ENCODE data around the gene TBC1D5. TPM values are rescaled to one million over a fixed set of nuclear protein-coding genes. Genes with fewer than 3 reads are reported as not detected.

TBC1D5 gene
- total RNA-seq, 1 experiment from 2014 or later = 30.4 TPM

DNA sequence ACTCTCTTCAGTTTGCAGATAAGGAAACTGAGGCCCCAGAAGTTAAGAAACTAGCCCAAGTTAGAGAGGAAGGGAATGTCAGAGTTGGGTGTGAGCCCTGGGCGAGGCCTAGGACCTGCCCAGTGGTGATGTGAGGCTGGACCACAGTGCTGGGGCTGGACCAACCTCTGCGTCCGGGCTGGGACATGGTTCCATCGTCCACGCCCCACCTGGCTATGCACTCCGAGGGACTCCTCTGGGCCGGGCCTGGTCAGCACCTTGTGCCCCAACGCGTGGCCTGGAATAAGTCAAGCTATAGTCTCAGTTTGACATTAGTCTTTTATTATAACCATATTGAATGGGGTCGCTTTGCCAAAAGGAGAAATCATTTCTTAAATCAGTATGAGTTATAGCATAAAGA is 585.6 kb downstream of the TBC1D5 start:
- ATAC-seq (no peak), DNase-seq (ENCODE audit: low read depth, low spot score) (no peak)
- H3K27ac ChIP-seq (ENCODE audit: low read length) = no peak overlapping the region
- BruUV-seq (replicated peaks) = no TSS peak
- H3K36me3 ChIP-seq (ENCODE audit: control insufficient read depth, insufficient read depth, low read length) = no peaks in the 10 kb centered on the region
- in situ Hi-C loops (cut with HindIII; ENCODE audit: low pct_unique_long_range_greater_than_20kb, low sequenced_read_pairs) (no loop called here), intact Hi-C loops (cut with micrococcal nuclease; ENCODE audit: unreplicated experiment) (no loop called here)
- no peak overlapping the region for H3K4me3 ChIP-seq (ENCODE audit: low read depth in 2 of 2, low read length in 2 of 2)
- H3K9me3 ChIP-seq (ENCODE audit: control insufficient read depth, insufficient read depth, low read depth, low read length) = no peaks in the 10 kb centered on the region
- TF ChIP-seq, protein P1, sequence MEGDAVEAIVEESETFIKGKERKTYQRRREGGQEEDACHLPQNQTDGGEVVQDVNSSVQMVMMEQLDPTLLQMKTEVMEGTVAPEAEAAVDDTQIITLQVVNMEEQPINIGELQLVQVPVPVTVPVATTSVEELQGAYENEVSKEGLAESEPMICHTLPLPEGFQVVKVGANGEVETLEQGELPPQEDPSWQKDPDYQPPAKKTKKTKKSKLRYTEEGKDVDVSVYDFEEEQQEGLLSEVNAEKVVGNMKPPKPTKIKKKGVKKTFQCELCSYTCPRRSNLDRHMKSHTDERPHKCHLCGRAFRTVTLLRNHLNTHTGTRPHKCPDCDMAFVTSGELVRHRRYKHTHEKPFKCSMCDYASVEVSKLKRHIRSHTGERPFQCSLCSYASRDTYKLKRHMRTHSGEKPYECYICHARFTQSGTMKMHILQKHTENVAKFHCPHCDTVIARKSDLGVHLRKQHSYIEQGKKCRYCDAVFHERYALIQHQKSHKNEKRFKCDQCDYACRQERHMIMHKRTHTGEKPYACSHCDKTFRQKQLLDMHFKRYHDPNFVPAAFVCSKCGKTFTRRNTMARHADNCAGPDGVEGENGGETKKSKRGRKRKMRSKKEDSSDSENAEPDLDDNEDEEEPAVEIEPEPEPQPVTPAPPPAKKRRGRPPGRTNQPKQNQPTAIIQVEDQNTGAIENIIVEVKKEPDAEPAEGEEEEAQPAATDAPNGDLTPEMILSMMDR (IDR thresholded peaks at IDR 0.05) = no peak
- no peak for TF ChIP-seq SIN3A (IDR thresholded peaks at IDR 0.05; ENCODE audit: borderline replicate concordance, insufficient read depth, low read depth, low read length)
- no peak for TF ChIP-seq POLR2AphosphoS5 (IDR thresholded peaks at IDR 0.05; ENCODE audit: low read depth, low read length)
- TF ChIP-seq TCF7L2 (IDR thresholded peaks at IDR 0.05; ENCODE audit: low read depth, low read length) = no peak
- TF ChIP-seq, protein P2, sequence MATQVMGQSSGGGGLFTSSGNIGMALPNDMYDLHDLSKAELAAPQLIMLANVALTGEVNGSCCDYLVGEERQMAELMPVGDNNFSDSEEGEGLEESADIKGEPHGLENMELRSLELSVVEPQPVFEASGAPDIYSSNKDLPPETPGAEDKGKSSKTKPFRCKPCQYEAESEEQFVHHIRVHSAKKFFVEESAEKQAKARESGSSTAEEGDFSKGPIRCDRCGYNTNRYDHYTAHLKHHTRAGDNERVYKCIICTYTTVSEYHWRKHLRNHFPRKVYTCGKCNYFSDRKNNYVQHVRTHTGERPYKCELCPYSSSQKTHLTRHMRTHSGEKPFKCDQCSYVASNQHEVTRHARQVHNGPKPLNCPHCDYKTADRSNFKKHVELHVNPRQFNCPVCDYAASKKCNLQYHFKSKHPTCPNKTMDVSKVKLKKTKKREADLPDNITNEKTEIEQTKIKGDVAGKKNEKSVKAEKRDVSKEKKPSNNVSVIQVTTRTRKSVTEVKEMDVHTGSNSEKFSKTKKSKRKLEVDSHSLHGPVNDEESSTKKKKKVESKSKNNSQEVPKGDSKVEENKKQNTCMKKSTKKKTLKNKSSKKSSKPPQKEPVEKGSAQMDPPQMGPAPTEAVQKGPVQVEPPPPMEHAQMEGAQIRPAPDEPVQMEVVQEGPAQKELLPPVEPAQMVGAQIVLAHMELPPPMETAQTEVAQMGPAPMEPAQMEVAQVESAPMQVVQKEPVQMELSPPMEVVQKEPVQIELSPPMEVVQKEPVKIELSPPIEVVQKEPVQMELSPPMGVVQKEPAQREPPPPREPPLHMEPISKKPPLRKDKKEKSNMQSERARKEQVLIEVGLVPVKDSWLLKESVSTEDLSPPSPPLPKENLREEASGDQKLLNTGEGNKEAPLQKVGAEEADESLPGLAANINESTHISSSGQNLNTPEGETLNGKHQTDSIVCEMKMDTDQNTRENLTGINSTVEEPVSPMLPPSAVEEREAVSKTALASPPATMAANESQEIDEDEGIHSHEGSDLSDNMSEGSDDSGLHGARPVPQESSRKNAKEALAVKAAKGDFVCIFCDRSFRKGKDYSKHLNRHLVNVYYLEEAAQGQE (IDR thresholded peaks at IDR 0.05; ENCODE audit: insufficient read depth in 1 of 2, low read depth in 2 of 2, low read length in 1 of 2) = no peak
- H3K4me1 ChIP-seq (ENCODE audit: control insufficient read depth, insufficient read depth, low read length) = no peaks in the 10 kb centered on the region
- H3K27me3 ChIP-seq (ENCODE audit: control insufficient read depth, insufficient read depth, low read length) = no peaks in the 10 kb centered on the region
- ChIA-PET POLR2A (no interaction called here), CTCF (no interaction called here)

DNA sequence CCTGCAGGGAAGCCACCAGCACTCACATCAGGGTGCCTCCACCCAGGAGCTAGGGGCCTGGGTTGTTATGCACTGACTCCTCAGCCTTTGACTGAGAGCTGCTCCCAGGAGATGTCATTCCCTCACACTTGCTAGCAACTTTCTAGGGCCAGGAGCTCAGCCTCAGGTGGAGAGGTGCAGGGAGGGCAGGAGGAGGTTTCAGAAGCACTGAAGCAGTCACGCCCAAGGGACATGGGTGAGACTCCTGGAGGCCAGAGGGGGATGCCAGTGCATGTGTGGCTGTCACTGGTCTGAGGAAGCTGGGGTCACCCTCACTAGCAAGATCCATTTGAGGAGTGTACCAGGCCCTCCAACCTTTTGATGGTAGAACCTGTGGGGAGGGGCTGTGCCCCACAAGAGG is 586.5 kb downstream of the TBC1D5 start:
- no peak overlapping the region for H3K4me3 ChIP-seq (ENCODE audit: low read depth in 2 of 2, low read length in 2 of 2)
- CTCF ChIA-PET = no interaction called here
- in situ Hi-C loops (cut with HindIII; ENCODE audit: low pct_unique_long_range_greater_than_20kb, low sequenced_read_pairs) = no loop called here
- H3K4me1 ChIP-seq (ENCODE audit: control insufficient read depth, insufficient read depth, low read length) = no peaks in the 10 kb centered on the region
- BruUV-seq (replicated peaks) = no TSS peak
- H3K27ac ChIP-seq (ENCODE audit: low read length) = no peak overlapping the region
- H3K9me3 ChIP-seq (ENCODE audit: control insufficient read depth, insufficient read depth, low read depth, low read length) = no peaks in the 10 kb centered on the region
- DNase-seq (ENCODE audit: low read depth, low spot score) = no peak
- POLR2A ChIA-PET = no interaction called here
- no peaks in the 10 kb centered on the region for H3K36me3 ChIP-seq (ENCODE audit: control insufficient read depth, insufficient read depth, low read length)
- TF ChIP-seq, protein P1 (IDR thresholded peaks at IDR 0.05) = no peak
- no peak for TF ChIP-seq TCF7L2 (IDR thresholded peaks at IDR 0.05; ENCODE audit: low read depth, low read length)
- no peak for TF ChIP-seq SIN3A (IDR thresholded peaks at IDR 0.05; ENCODE audit: borderline replicate concordance, insufficient read depth, low read depth, low read length)
- TF ChIP-seq, protein P2 (IDR thresholded peaks at IDR 0.05; ENCODE audit: insufficient read depth in 1 of 2, low read depth in 2 of 2, low read length in 1 of 2) = no peak
- TF ChIP-seq POLR2AphosphoS5 (IDR thresholded peaks at IDR 0.05; ENCODE audit: low read depth, low read length) = no peak
- no peaks in the 10 kb centered on the region for H3K27me3 ChIP-seq (ENCODE audit: control insufficient read depth, insufficient read depth, low read length)
- intact Hi-C loops (cut with micrococcal nuclease; ENCODE audit: unreplicated experiment) = no loop called here
- ATAC-seq = no peak

All from Panc1 (cell line).